H9 (cell line): ENCODE measurements around the gene DNAAF3. TPM values are rescaled to one million over a fixed set of nuclear protein-coding genes. Genes with fewer than 3 reads are reported as not detected.

Source experiments
- DNase-seq: peaks from one replicate; pipeline ENCODE4 v3.0.0-alpha.2; 2017
- H2AFZ ChIP-seq: one replicate; pipeline ENCODE4 v1.6.1; 2013; ENCODE audit warnings: mild to moderate bottlenecking, low read length, control low read depth, moderate library complexity
- H2AK5ac ChIP-seq: 2 replicates; pipeline ENCODE4 v1.6.1; 2013; ENCODE audit warnings: low read length, control low read depth, mixed read lengths; ENCODE audit not compliant: insufficient read length
- H2BK120ac ChIP-seq: one replicate; pipeline ENCODE4 v1.6.1; 2013; ENCODE audit warnings: low read depth, mild to moderate bottlenecking, low read length, control low read depth, inconsistent platforms; ENCODE audit not compliant: poor library complexity, severe bottlenecking
- H2BK12ac ChIP-seq: 2 replicates; pipeline ENCODE4 v1.6.1; 2013; ENCODE audit warnings: low read length, control low read depth, mixed read lengths, low read depth; ENCODE audit not compliant: insufficient read length
- H2BK15ac ChIP-seq: 2 replicates; pipeline ENCODE4 v1.6.1; 2013; ENCODE audit warnings: low read depth, low read length, control low read depth
- H2BK20ac ChIP-seq: one replicate; pipeline ENCODE4 v1.6.1; 2013; ENCODE audit warnings: low read depth, mild to moderate bottlenecking, low read length, control low read depth, inconsistent platforms; ENCODE audit not compliant: poor library complexity, severe bottlenecking
- H2BK5ac ChIP-seq: 2 replicates; pipeline ENCODE4 v1.6.1; 2013; ENCODE audit warnings: low read length, control low read depth, mixed read lengths; ENCODE audit not compliant: insufficient read length
- H3K14ac ChIP-seq: 2 replicates; pipeline ENCODE4 v1.6.1; 2013; ENCODE audit warnings: low read length, control low read depth; ENCODE audit not compliant: insufficient read depth
- H3K18ac ChIP-seq: 2 replicates; pipeline ENCODE4 v1.6.1; 2013; ENCODE audit warnings: low read depth, mild to moderate bottlenecking, mixed read lengths, low read length, control low read depth; ENCODE audit not compliant: insufficient read length
- H3K23ac ChIP-seq: 2 replicates; pipeline ENCODE4 v1.6.1; 2013; ENCODE audit warnings: low read length, control low read depth, mixed read lengths, low read depth; ENCODE audit not compliant: insufficient read length
- H3K23me2 ChIP-seq: 2 replicates; pipeline ENCODE4 v1.6.1; 2013; ENCODE audit warnings: low read depth, mild to moderate bottlenecking, mixed read lengths, low read length, control low read depth; ENCODE audit not compliant: insufficient read length, poor library complexity, severe bottlenecking
- H3K27ac ChIP-seq: 2 replicates; pipeline ENCODE4 v1.5.1; 2013; ENCODE audit warnings: low read length, control low read depth, mixed read lengths, low read depth; ENCODE audit not compliant: insufficient read length
- H3K27me3 ChIP-seq: 2 replicates; pipeline ENCODE4 v1.6.1; 2013; ENCODE audit warnings: low read length, control low read depth, inconsistent platforms; ENCODE audit not compliant: insufficient read depth
- H3K4ac ChIP-seq: 2 replicates; pipeline ENCODE4 v1.6.1; 2013; ENCODE audit warnings: low read depth, mild to moderate bottlenecking, control low read depth, inconsistent platforms, low read length, moderate library complexity
- H3K4me1 ChIP-seq: 2 replicates; pipeline ENCODE4 v1.6.1; 2013; ENCODE audit warnings: low read length, control low read depth, inconsistent platforms; ENCODE audit not compliant: insufficient read depth
- H3K4me2 ChIP-seq: 2 replicates; pipeline ENCODE4 v1.6.1; 2013; ENCODE audit warnings: low read length, control low read depth, mixed read lengths; ENCODE audit not compliant: insufficient read length, insufficient read depth
- H3K56ac ChIP-seq: 2 replicates; pipeline ENCODE4 v1.6.1; 2013; ENCODE audit warnings: low read depth, mild to moderate bottlenecking, mixed read lengths, low read length, control low read depth; ENCODE audit not compliant: insufficient read length
- H3K79me1 ChIP-seq: 2 replicates; pipeline ENCODE4 v1.6.1; 2013; ENCODE audit warnings: low read depth, mild to moderate bottlenecking, moderate library complexity, low read length, control low read depth, inconsistent platforms; ENCODE audit not compliant: insufficient read depth, poor library complexity, severe bottlenecking
- H3K79me2 ChIP-seq: 2 replicates; pipeline ENCODE4 v1.6.1; 2013; ENCODE audit warnings: low read length, control low read depth, inconsistent platforms; ENCODE audit not compliant: insufficient read depth
- H3K9ac ChIP-seq: 2 replicates; pipeline ENCODE4 v1.6.1; 2013; ENCODE audit warnings: low read length, control low read depth, mixed read lengths; ENCODE audit not compliant: insufficient read length; ENCODE audit errors: extremely low read depth
- H3K9me3 ChIP-seq: one replicate; pipeline ENCODE4 v1.6.1; 2013; ENCODE audit warnings: low read depth, low read length, inconsistent platforms; ENCODE audit not compliant: control insufficient read depth
- H3T11ph ChIP-seq: one replicate; pipeline ENCODE4 v1.6.1; 2013; ENCODE audit warnings: mild to moderate bottlenecking, low read length, control low read depth, inconsistent platforms
- H4K20me1 ChIP-seq: one replicate; pipeline ENCODE4 v1.6.1; 2013; ENCODE audit not compliant: control insufficient read depth, insufficient read length, insufficient read depth
- H4K5ac ChIP-seq: 2 replicates; pipeline ENCODE4 v1.6.1; 2013; ENCODE audit warnings: low read depth, mild to moderate bottlenecking, mixed read lengths, low read length, control low read depth; ENCODE audit not compliant: insufficient read length
- H4K8ac ChIP-seq: replicated peaks from 2 replicates; pipeline ENCODE4 v1.6.1; 2013; ENCODE audit warnings: low read length, control low read depth, mixed read lengths, low read depth; ENCODE audit not compliant: insufficient read length
- H4K91ac ChIP-seq: 2 replicates; pipeline ENCODE4 v1.6.1; 2013; ENCODE audit warnings: low read depth, mild to moderate bottlenecking, moderate library complexity, mixed read lengths, low read length, control low read depth; ENCODE audit not compliant: insufficient read length
- H3K27ac Mint-ChIP-seq, 3 experiments: 2 replicates in 2 of 3; 3 replicates in 1 of 3; pipeline ENCODE4 v1.8.0; 2020 to 2021; ENCODE audit warnings: mixed read lengths in 3 of 3, mild to moderate bottlenecking in 1 of 3, moderate library complexity in 1 of 3
- H3K27me3 Mint-ChIP-seq: 2 replicates; pipeline ENCODE4 v1.8.0; 2021; ENCODE audit warnings: low read depth, mild to moderate bottlenecking, moderate library complexity, mixed read lengths
- H3K36me3 Mint-ChIP-seq, 3 experiments: 2 replicates in 2 of 3; 3 replicates in 1 of 3; pipeline ENCODE4 v1.8.0; 2020 to 2021; ENCODE audit warnings: low read depth in 3 of 3, mixed read lengths in 3 of 3; ENCODE audit not compliant: insufficient read depth in 1 of 3
- H3K4me1 Mint-ChIP-seq, 2 experiments: 2 replicates each; pipeline ENCODE4 v1.8.0; 2020; ENCODE audit warnings: mixed read lengths in 2 of 2
- H3K4me3 Mint-ChIP-seq, 2 experiments: 2 replicates in 1 of 2; 3 replicates in 1 of 2; pipeline ENCODE4 v1.8.0; 2020 to 2021; ENCODE audit warnings: mild to moderate bottlenecking in 2 of 2, mixed read lengths in 2 of 2, moderate library complexity in 1 of 2
- H3K9me3 Mint-ChIP-seq, 2 experiments: 2 replicates in 1 of 2; 3 replicates in 1 of 2; pipeline ENCODE4 v1.8.0; 2020; ENCODE audit warnings: mild to moderate bottlenecking in 2 of 2, mixed read lengths in 2 of 2, moderate library complexity in 1 of 2
- CTCF ChIP-seq: fragments of 200-600 bp; sonication (generic); conservative IDR thresholded peaks from 3 replicates; pipeline ENCODE4 v1.8.0; 2021; ENCODE audit warnings: antibody characterized with exemption, mild to moderate bottlenecking
- WGBS: extraction: QIAGEN DNeasy Blood & Tissue Kit; methylation state at CpG from one replicate; pipeline ENCODE4 v1.1.7; 2013; ENCODE audit warnings: missing lambda C conversion rate, low lambda C conversion rate, mixed read lengths; ENCODE audit not compliant: insufficient read length; ENCODE audit errors: extremely low coverage; 5-methylcytosine and 5-hydroxymethylcytosine counted together
- total RNA-seq: library from RNA; stranded (reverse); gene quantifications from 2 replicates; pipeline ENCODE4 v1.2.1, GENCODE V29; 2021

Gene DNAAF3
- total RNA-seq, 1 experiment from 2014 or later: 4.6 TPM

- peak within 1 kb of the TSS; percentile 99 for H3K4me2 ChIP-seq
- no peak within 1 kb of the TSS for H3K4ac ChIP-seq
- no peak within 1 kb of the TSS for H4K91ac ChIP-seq
- no peak within 1 kb of the TSS for H2AK5ac ChIP-seq
- H3K36me3 Mint-ChIP-seq: no peaks in the 10 kb centered on the region
- H3K23ac ChIP-seq: no peak within 1 kb of the TSS
- H3K4me1 ChIP-seq: no peaks in the 10 kb centered on the region
- H3K4me3 Mint-ChIP-seq: peak within 1 kb of the TSS; percentile 92 to 97
- peaks cover 7% of the 10 kb centered on the region; the same call in 1 of the 2 replicates for H3K79me2 ChIP-seq
- no peak within 1 kb of the TSS for H3K27ac ChIP-seq
- no peak within 1 kb of the TSS for H2BK120ac ChIP-seq
- H3K27ac Mint-ChIP-seq: peak within 1 kb of the TSS; percentile 97 to 99 (median 98)
- H3T11ph ChIP-seq: no peak within 1 kb of the TSS
- DNase-seq: no peak
- WGBS: no CpG with 5 or more reads among the region's 97 CpGs
- H2BK20ac ChIP-seq: no peak within 1 kb of the TSS
- peak within 1 kb of the TSS; percentile 30 for H3K18ac ChIP-seq
- no peak for TF ChIP-seq CTCF
- H3K56ac ChIP-seq: no peak within 1 kb of the TSS
- peaks cover 3% of the 10 kb centered on the region for H4K20me1 ChIP-seq
- no peak within 1 kb of the TSS; the same call in 1 of the 2 replicates for H2BK15ac ChIP-seq
- no peak within 1 kb of the TSS for H2BK5ac ChIP-seq
- peak within 1 kb of the TSS; percentile 62 for H2AFZ ChIP-seq
- peaks cover 4% of the 10 kb centered on the region for H3K27me3 Mint-ChIP-seq
- no peak within 1 kb of the TSS for H2BK12ac ChIP-seq
- H3K9ac ChIP-seq: peak within 1 kb of the TSS; percentile 77
- peaks cover 15% of the 10 kb centered on the region for H3K23me2 ChIP-seq
- H3K9me3 Mint-ChIP-seq: no peaks in the 10 kb centered on the region
- no peaks in the 10 kb centered on the region for H3K27me3 ChIP-seq
- peak within 1 kb of the TSS; percentile 77 for H3K14ac ChIP-seq
- no peaks in the 10 kb centered on the region for H3K9me3 ChIP-seq
- H4K8ac ChIP-seq: no peak within 1 kb of the TSS
- H3K4me1 Mint-ChIP-seq: peaks cover 21 to 30% of the 10 kb centered on the region in 2 experiments
- no peak within 1 kb of the TSS for H4K5ac ChIP-seq
- H3K79me1 ChIP-seq: peaks cover 5% of the 10 kb centered on the region
Measured at GRCh38 chr19:55116859-55117662, 49.4 kb downstream of the DNAAF3 start, which contains the start of gene PPP1R12C. Gene PPP1R12C, minus strand, starts transcription at chr19:55117637. Its CDS starts 94 bp downstream, at chr19:55117543.
